Activated CD8-positive, alpha-beta memory T cell treated with anti-CD3 and anti-CD28 coated beads for 36 hours (primary cell): ENCODE data around the gene LRRC61. TPM values are rescaled to one million over a fixed set of nuclear protein-coding genes. Genes with fewer than 3 reads are reported as not detected.
"Not testable (repeated sequence)": the region's sequence is repeated elsewhere in the genome, so short reads cannot be mapped to it uniquely, and the experiment has no call there.

ENCODE experiments used
- CTCF ChIA-PET: fragments of 350-600 bp; sonication (Branson Sonifier 250); formaldehyde crosslinking; loops from one replicate; lab custom pipeline; 2021; ENCODE audit warnings: antibody characterized with exemption; lab: Charles Lee
- POLR2A ChIA-PET: fragments of 350-600 bp; sonication (Branson Sonifier 250); formaldehyde crosslinking; loops from one replicate; lab custom pipeline; 2021; ENCODE audit warnings: antibody characterized with exemption; lab: Charles Lee
- total RNA-seq, 2 experiments: library from RNA; stranded (reverse); gene quantifications; one replicate each; pipeline ENCODE4 v1.2.3, GENCODE V29; 2021

LRRC61 gene
- total RNA-seq, 2 experiments from 2014 or later: 27.3 to 27.4 TPM

- CTCF ChIA-PET, POLR2A ChIA-PET: not testable (repeated sequence)
Observed at GRCh38 chr7:150385884-150386283, 62.7 kb downstream of the LRRC61 start.

Other genes starting within 250 kb of the LRRC61 start
- 1 to 10 TPM; 4.7 to 7.3 TPM for gene ACTR3C, start 190 bp downstream of the LRRC61 start, total RNA-seq
- not detected for gene RARRES2, start 18.3 kb downstream of the LRRC61 start, total RNA-seq
- gene REPIN1, start 45.5 kb downstream of the LRRC61 start, total RNA-seq: 10 to 100 TPM; 59.5 to 60.7 TPM
- gene ZNF775, start 56.0 kb downstream of the LRRC61 start, total RNA-seq: 1 to 10 TPM; 4.4 to 5.1 TPM
- 1 to 10 TPM; 6.6 to 7.5 TPM for gene GIMAP8, start 127.3 kb downstream of the LRRC61 start, total RNA-seq
- gene GIMAP7, start 191.5 kb downstream of the LRRC61 start, total RNA-seq: 10 to 100 TPM; 19.2 to 19.7 TPM
- gene GIMAP4, start 244.0 kb downstream of the LRRC61 start, total RNA-seq: 10 to 100 TPM; 26.3 to 30.9 TPM